Lung (tissue), 12 donors: ENCODE results near the gene PLEKHG2. TPM values are rescaled to one million over a fixed set of nuclear protein-coding genes. Genes with fewer than 3 reads are reported as not detected.

ENCODE experiments used
- ATAC-seq: fragments of 200-7000 bp; cut with Tn5 transposase; one replicate; pipeline ENCODE4 v1.9.1; 2020; ENCODE audit warnings: moderate number of reproducible peaks; ENCODE audit not compliant: insufficient read depth, low FRiP score
- DNase-seq, 3 donors: peaks; one replicate each; pipeline ENCODE4 v3.0.0-alpha.2; 2013 to 2017
- H3K27ac ChIP-seq, 2 donors: one replicate each; pipeline ENCODE4 v1.5.1; 2013; ENCODE audit warnings: mild to moderate bottlenecking in 2 of 2, moderate library complexity in 2 of 2, control low read depth in 1 of 2, inconsistent platforms in 1 of 2, low read depth in 1 of 2, low read length in 1 of 2
- H3K27me3 ChIP-seq, 3 donors: one replicate each; pipeline ENCODE4 v1.5.1; 2013; ENCODE audit warnings: low read length in 2 of 3; ENCODE audit not compliant: control insufficient read depth in 3 of 3, insufficient read depth in 3 of 3
- H3K36me3 ChIP-seq, 4 donors: one replicate each; pipeline ENCODE4 v1.5.1; 2013; ENCODE audit warnings: low read length in 4 of 4, mild to moderate bottlenecking in 1 of 4, moderate library complexity in 1 of 4; ENCODE audit not compliant: control insufficient read depth in 4 of 4, insufficient read depth in 4 of 4
- H3K4me1 ChIP-seq, 5 donors: one replicate each; pipeline ENCODE4 v1.5.1; 2013; ENCODE audit warnings: low read length in 5 of 5, mild to moderate bottlenecking in 2 of 5, moderate library complexity in 1 of 5; ENCODE audit not compliant: control insufficient read depth in 5 of 5, insufficient read depth in 5 of 5
- H3K4me3 ChIP-seq: one replicate; pipeline ENCODE4 v1.5.1; 2013; ENCODE audit warnings: mild to moderate bottlenecking, control low read depth, moderate library complexity
- H3K9ac ChIP-seq, 2 donors: one replicate each; pipeline ENCODE4 v1.5.1; 2013; ENCODE audit warnings: low read length in 2 of 2, control low read depth in 1 of 2; ENCODE audit not compliant: insufficient read depth in 1 of 2
- H3K9me3 ChIP-seq, 4 donors: one replicate each; pipeline ENCODE4 v1.5.1; 2013; ENCODE audit warnings: low read length in 3 of 4, mild to moderate bottlenecking in 1 of 4, moderate library complexity in 1 of 4; ENCODE audit not compliant: control insufficient read depth in 4 of 4, insufficient read depth in 3 of 4
- WGBS, 2 donors: extraction: QIAGEN DNeasy Blood & Tissue Kit; methylation state at CpG; one replicate each; pipeline ENCODE4 v1.1.7; 2013; 5-methylcytosine and 5-hydroxymethylcytosine counted together
- polyA plus RNA-seq, 2 donors: library from polyadenylated mRNA; stranded (reverse); fragments of 200-250 nt; gene quantifications; one replicate each; pipeline ENCODE4 v1.2.1, GENCODE V29; 2013
- total RNA-seq, 2 donors: library from RNA; depleted of rRNA in 1 of 2; stranded (reverse); fragments of >200 nt in 1 of 2; gene quantifications; one replicate each; pipeline ENCODE4 v1.2.1, GENCODE V29; 2014 to 2021
- TF ChIP-seq, protein P1 (sequence below): IDR thresholded peaks from 2 replicates; pipeline ENCODE4 v1.5.1; 2012; ENCODE audit warnings: mild to moderate bottlenecking; ENCODE audit errors: control extremely low read depth, extremely low read depth
- donor health status: control.
- donor health status: control.
- donor health status: Bipolar disorder and iron deficiency.
- donor health status: healthy.
- donor health status: DM: yes; HTN: yes; CAD: no.

The PLEKHG2 gene
- total and polyA plus RNA-seq, 4 donors, result 15.5 to 52.7 (median 27.2) TPM

DNA sequence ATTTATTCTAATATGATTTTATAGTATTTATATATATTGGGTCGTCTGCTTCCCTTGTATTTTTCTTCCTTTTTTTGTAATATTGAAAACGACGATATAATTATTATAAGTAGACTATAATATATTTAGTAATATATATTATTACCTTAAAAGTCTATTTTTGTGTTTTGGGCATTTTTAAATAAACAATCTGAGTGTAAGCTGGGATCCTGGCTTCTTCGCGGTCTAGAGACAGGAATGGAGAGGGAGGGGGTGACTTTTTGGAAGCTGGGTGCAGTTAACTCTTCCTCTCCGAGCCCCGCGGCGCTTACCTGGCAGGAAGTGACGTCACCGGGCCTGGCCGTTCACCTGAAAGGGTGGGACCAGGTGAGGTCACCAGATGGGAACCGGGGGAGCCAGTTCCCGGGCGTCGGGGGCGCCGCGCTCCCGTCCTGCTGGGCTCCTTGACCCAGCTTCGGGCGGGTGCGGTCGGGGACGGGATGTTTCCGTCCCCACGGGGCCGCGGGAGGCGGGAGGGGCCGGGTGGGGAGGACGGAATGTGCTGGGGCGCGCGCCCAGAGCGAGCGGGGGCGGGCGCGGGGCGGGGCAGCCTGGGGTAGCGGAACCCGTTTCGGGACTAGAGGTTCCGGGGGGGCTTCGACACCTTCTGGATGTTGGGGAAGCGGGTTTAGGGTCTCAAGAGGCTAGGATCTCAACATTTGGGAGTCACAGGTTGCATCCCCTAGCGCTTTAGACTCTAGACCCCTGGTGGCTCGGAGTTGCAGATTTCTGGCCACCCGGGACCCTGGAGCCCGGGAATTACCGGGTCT lies 3.1 kb upstream of the PLEKHG2 start:
- TF ChIP-seq, protein P1, sequence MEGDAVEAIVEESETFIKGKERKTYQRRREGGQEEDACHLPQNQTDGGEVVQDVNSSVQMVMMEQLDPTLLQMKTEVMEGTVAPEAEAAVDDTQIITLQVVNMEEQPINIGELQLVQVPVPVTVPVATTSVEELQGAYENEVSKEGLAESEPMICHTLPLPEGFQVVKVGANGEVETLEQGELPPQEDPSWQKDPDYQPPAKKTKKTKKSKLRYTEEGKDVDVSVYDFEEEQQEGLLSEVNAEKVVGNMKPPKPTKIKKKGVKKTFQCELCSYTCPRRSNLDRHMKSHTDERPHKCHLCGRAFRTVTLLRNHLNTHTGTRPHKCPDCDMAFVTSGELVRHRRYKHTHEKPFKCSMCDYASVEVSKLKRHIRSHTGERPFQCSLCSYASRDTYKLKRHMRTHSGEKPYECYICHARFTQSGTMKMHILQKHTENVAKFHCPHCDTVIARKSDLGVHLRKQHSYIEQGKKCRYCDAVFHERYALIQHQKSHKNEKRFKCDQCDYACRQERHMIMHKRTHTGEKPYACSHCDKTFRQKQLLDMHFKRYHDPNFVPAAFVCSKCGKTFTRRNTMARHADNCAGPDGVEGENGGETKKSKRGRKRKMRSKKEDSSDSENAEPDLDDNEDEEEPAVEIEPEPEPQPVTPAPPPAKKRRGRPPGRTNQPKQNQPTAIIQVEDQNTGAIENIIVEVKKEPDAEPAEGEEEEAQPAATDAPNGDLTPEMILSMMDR, result no peak
- H3K4me3 ChIP-seq, result peak overlapping the region; percentile 91
- no peaks in the 10 kb centered on the region for H3K9me3 ChIP-seq
- H3K27ac ChIP-seq, result peak overlapping the region; percentile 97 to 100
- WGBS, 2 donors, result 1% methylated on average over 36 to 52 of the region's 52 CpGs
- no peaks in the 10 kb centered on the region for H3K27me3 ChIP-seq
- peaks cover 0 to 14% (median 8%) of the 10 kb centered on the region in 4 donors for H3K36me3 ChIP-seq
- peak overlapping the region; percentile 69 to 92 for H3K9ac ChIP-seq
- ATAC-seq (peak; percentile 7), DNase-seq (peak; percentile 77 to 89 (median 83))
- H3K4me1 ChIP-seq, result peaks cover 0 to 41% (median 9%) of the 10 kb centered on the region in 5 donors

DNA sequence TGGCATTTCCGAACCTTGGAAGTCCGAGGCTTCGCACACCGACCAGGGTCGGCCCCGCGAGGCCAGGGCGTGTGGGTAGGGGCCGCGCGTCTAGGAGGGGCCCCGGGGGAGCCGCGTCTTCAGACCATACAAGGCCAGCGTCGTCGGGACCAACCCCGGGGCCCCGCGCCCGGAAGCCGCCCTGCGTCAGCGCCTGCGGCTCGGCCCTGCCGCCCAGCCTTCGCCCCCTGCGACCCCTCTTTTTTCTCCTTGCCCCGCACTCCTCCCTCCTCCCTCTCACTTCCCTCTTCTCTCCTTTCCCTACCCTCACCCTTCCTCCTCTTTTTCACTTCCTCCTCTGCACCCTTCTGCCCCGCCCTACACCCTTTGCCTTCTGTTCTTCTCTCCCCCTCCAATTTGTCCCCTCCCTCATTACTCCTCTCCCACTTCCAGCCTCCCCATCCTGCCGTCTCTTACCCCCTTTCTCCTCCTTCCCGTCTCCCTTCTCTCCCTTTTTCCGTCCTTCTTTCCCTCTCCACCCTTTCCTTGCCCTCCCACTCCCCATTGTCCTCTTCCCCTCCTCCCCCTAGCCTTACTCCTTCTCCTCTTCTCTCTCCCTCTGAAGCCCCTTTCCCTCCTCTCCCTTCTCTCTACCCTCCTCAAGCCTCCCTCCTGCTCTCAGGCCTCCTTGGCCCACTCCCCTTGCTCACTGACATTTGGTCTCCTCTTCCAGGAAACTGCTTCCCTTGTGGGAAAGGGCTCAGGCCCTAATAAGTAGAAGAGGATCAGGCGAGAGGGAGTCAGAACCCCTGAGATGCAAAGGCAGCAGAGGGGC lies 2.2 kb upstream of the PLEKHG2 start:
- 2 to 5% methylated on average over 17 to 35 of the region's 35 CpGs for WGBS, 2 donors
- TF ChIP-seq, protein P1, result no peak
- H3K4me1 ChIP-seq, result peaks cover 0 to 49% (median 17%) of the 10 kb centered on the region in 5 donors

DNA sequence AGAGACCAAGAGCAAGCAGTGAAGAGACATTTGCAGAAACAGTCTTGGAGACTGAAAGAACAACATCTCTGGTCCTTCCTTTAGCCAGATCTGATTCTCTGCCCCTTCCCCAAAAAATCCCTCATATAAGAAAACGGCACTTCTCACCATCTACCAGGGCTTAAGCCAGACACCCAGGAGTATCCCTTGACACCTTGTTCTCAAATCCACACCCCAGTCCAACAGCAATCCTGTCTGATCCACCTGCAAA lies 1.7 kb upstream of the PLEKHG2 start:
- TF ChIP-seq, protein P1, result no peak
- DNase-seq, result no peak
- no peak for ATAC-seq
- Histone ChIP-seq H3K4me1 (peaks cover 0 to 54% (median 18%) of the 10 kb centered on the region in 5 donors), H3K36me3 (peaks cover 1 to 21% (median 8%) of the 10 kb centered on the region in 4 donors), H3K4me3 (no peak overlapping the region), H3K9me3 (no peaks in the 10 kb centered on the region), H3K27ac (peak overlapping the region; percentile 97 to 100), H3K9ac (peak overlapping the region; percentile 69 to 83), H3K27me3 (no peaks in the 10 kb centered on the region)
- 42 to 64% methylated on average over 1 of the region's 1 CpG for WGBS, 2 donors

More for the DNA sequence above, 2.2 kb upstream of the PLEKHG2 start:
- DNase-seq (peak in 2 of 3 donors; percentile 79 to 80), ATAC-seq (peak; percentile 1)
- Histone ChIP-seq H3K4me3 (peak overlapping the region; percentile 9), H3K27me3 (no peaks in the 10 kb centered on the region), H3K27ac (peak overlapping the region; percentile 97 to 100), H3K36me3 (peaks cover 0 to 15% (median 8%) of the 10 kb centered on the region in 4 donors), H3K9me3 (no peaks in the 10 kb centered on the region), H3K9ac (peak overlapping the region; percentile 69 to 92)
